ENCODE measurements around the gene AIG1.
A peak's percentile ranks its signal among the peaks of the same experiment; 100 is the strongest.

Gene AIG1

GRCh38 chr6:143058987-143059386 is 1.7 kb upstream of the AIG1 start:
- Histone ChIP-seq H3K4me2 (ENCODE audit: low read depth, low read length) (peak overlapping the region; percentile 75; the same call in 1 of the 2 replicates), H3K27ac (ENCODE audit: low read length) (peak overlapping the region; percentile 80; the same call in 1 of the 2 replicates), H4K20me1 (ENCODE audit: insufficient read depth, low read length) (no peaks in the 10 kb centered on the region)

GRCh38 chr6:143059663-143060353 is 881 bp upstream of the AIG1 start:
- Histone ChIP-seq H3K27me3 (replicated peaks; ENCODE audit: insufficient read depth, low read length) (no peaks in the 10 kb centered on the region), H3K79me2 (ENCODE audit: low read length) (no peaks in the 10 kb centered on the region), H3K4me1 (ENCODE audit: low read length) (peaks cover 8% of the 10 kb centered on the region), H4K20me1 (ENCODE audit: insufficient read depth, low read length) (no peaks in the 10 kb centered on the region), H3F3A (ENCODE audit: insufficient read depth, low read length) (peaks cover 10% of the 10 kb centered on the region; the same call in 1 of the 2 replicates), H3K9me3 (replicated peaks; ENCODE audit: insufficient read depth, low read length) (no peaks in the 10 kb centered on the region), H3K4me2 (ENCODE audit: low read depth, low read length) (peak overlapping the region; percentile 75), H2AFZ (ENCODE audit: low read length) (peak overlapping the region; percentile 45; the same call in 1 of the 2 replicates), H3K36me3 (replicated peaks; ENCODE audit: insufficient read depth, low read length) (no peaks in the 10 kb centered on the region), H3K4me3 (ENCODE audit: low read length) (peak overlapping the region; percentile 76), H3K27ac (ENCODE audit: low read length) (peak overlapping the region; percentile 80), H3K9me2 (replicated peaks; ENCODE audit: insufficient read depth, low read length) (no peaks in the 10 kb centered on the region), H3K9ac (ENCODE audit: low read length) (peak overlapping the region; percentile 88)
- peak; percentile 68 for DNase-seq
- TF ChIP-seq EZH2phosphoT487 (IDR thresholded peaks at IDR 0.05; ENCODE audit: low read length) (no peak), CTCF (IDR thresholded peaks at IDR 0.05; ENCODE audit: low read length) (no peak), EZH2 (optimal IDR thresholded peaks at IDR 0.05; ENCODE audit: low read depth, low read length) (no peak)

More at GRCh38 chr6:143058987-143059386, 1.7 kb upstream of the AIG1 start:
- Histone ChIP-seq H3K79me2 (ENCODE audit: low read length) (no peaks in the 10 kb centered on the region), H3K9me2 (replicated peaks; ENCODE audit: insufficient read depth, low read length) (no peaks in the 10 kb centered on the region), H3K36me3 (replicated peaks; ENCODE audit: insufficient read depth, low read length) (no peaks in the 10 kb centered on the region), H3K9ac (ENCODE audit: low read length) (no peak overlapping the region), H3K27me3 (replicated peaks; ENCODE audit: insufficient read depth, low read length) (no peaks in the 10 kb centered on the region), H3K9me3 (replicated peaks; ENCODE audit: insufficient read depth, low read length) (no peaks in the 10 kb centered on the region), H2AFZ (ENCODE audit: low read length) (no peak overlapping the region), H3F3A (ENCODE audit: insufficient read depth, low read length) (peaks cover 10% of the 10 kb centered on the region; the same call in 1 of the 2 replicates), H3K4me1 (ENCODE audit: low read length) (peaks cover 8% of the 10 kb centered on the region), H3K4me3 (ENCODE audit: low read length) (0 out of 2 replicates have a peak overlapping the region, but pooled peaks have one; percentile 76)
- no peak for TF ChIP-seq CTCF (IDR thresholded peaks at IDR 0.05; ENCODE audit: low read length)
- no peak for TF ChIP-seq EZH2phosphoT487 (IDR thresholded peaks at IDR 0.05; ENCODE audit: low read length)
- no peak for TF ChIP-seq EZH2 (optimal IDR thresholded peaks at IDR 0.05; ENCODE audit: low read depth, low read length)
- DNase-seq: no peak

GRCh38 chr6:143060354-143060805 is 309 bp upstream of the AIG1 start:
- peak overlapping the region; percentile 76 for H3K4me3 ChIP-seq (ENCODE audit: low read length)
- TF ChIP-seq EZH2 (optimal IDR thresholded peaks at IDR 0.05; ENCODE audit: low read depth, low read length): no peak
- TF ChIP-seq EZH2phosphoT487 (IDR thresholded peaks at IDR 0.05; ENCODE audit: low read length): no peak
- TF ChIP-seq CTCF (IDR thresholded peaks at IDR 0.05; ENCODE audit: low read length): no peak

More at GRCh38 chr6:143060354-143060805, 309 bp upstream of the AIG1 start:
- peaks cover 10% of the 10 kb centered on the region; the same call in 1 of the 2 replicates for H3F3A ChIP-seq (ENCODE audit: insufficient read depth, low read length)
- no peaks in the 10 kb centered on the region for H3K9me2 ChIP-seq (replicated peaks; ENCODE audit: insufficient read depth, low read length)
- H3K79me2 ChIP-seq (ENCODE audit: low read length): no peaks in the 10 kb centered on the region
- H3K4me1 ChIP-seq (ENCODE audit: low read length): peaks cover 8% of the 10 kb centered on the region
- no peaks in the 10 kb centered on the region for H3K9me3 ChIP-seq (replicated peaks; ENCODE audit: insufficient read depth, low read length)
- H3K9ac ChIP-seq (ENCODE audit: low read length): peak overlapping the region; percentile 88
- no peaks in the 10 kb centered on the region for H3K36me3 ChIP-seq (replicated peaks; ENCODE audit: insufficient read depth, low read length)
- peak; percentile 59 for DNase-seq
- peak overlapping the region; percentile 75; the same call in 1 of the 2 replicates for H3K4me2 ChIP-seq (ENCODE audit: low read depth, low read length)
- H3K27ac ChIP-seq (ENCODE audit: low read length): peak overlapping the region; percentile 80
- H2AFZ ChIP-seq (ENCODE audit: low read length): peak overlapping the region; percentile 45; the same call in 1 of the 2 replicates
- no peaks in the 10 kb centered on the region for H3K27me3 ChIP-seq (replicated peaks; ENCODE audit: insufficient read depth, low read length)
- no peaks in the 10 kb centered on the region for H4K20me1 ChIP-seq (ENCODE audit: insufficient read depth, low read length)

All from MM.1S (cell line).